Esophagus squamous epithelium (tissue), 4 donors: ENCODE results near the gene CELF2.

Experiments used
- POLR2A ChIP-seq, 4 donors: fragments of 450-650 bp; IDR thresholded peaks; one replicate each; pipeline ENCODE4 v1.6.1; 2017; ENCODE audit warnings: antibody characterized with exemption in 4 of 4, mild to moderate bottlenecking in 4 of 4, moderate library complexity in 3 of 4
- TF ChIP-seq, protein P1 (sequence below), 6 experiments: fragments of 450-650 bp in 4 of 6; fragments of 200-600 bp in 2 of 6; sonication (generic) in 2 of 6; IDR thresholded peaks; one replicate each; pipeline ENCODE4 v1.5.1; 2016 to 2019; ENCODE audit warnings: antibody characterized with exemption in 6 of 6, mild to moderate bottlenecking in 4 of 6, moderate library complexity in 4 of 6

DNA sequence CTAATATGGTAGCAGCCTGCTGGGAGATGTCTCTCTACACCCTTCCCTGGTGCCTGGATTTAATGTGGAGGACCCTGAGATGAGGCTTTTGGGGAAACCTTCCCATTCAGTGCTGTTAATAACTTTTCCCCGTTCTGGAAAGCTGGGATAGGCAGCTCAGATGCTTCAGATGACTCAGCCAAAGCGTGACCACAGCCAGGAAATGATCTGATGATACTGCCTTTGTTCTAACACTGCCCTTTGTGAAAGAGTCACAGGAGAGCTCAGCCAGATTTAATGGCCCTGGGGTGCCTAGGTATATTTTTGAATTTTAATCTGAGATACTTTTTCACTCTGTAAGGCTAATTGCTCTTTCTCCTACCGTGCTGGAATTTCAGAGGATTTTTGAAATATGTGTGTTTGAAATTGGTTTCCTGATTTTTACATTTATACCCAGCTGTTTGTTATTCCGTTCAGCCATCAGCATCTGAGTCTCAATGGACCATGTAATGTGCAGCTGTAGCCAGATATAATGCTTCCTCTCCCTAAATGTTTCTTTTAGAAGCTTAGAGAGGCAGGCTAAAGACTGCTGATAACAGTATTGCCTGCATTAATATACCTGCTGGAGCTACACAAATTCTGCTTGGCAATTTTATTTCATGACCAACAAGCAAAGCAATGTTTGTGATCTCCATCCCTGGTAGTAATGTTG, 17.8 kb downstream of the CELF2 start:
- TF ChIP-seq, protein P1, sequence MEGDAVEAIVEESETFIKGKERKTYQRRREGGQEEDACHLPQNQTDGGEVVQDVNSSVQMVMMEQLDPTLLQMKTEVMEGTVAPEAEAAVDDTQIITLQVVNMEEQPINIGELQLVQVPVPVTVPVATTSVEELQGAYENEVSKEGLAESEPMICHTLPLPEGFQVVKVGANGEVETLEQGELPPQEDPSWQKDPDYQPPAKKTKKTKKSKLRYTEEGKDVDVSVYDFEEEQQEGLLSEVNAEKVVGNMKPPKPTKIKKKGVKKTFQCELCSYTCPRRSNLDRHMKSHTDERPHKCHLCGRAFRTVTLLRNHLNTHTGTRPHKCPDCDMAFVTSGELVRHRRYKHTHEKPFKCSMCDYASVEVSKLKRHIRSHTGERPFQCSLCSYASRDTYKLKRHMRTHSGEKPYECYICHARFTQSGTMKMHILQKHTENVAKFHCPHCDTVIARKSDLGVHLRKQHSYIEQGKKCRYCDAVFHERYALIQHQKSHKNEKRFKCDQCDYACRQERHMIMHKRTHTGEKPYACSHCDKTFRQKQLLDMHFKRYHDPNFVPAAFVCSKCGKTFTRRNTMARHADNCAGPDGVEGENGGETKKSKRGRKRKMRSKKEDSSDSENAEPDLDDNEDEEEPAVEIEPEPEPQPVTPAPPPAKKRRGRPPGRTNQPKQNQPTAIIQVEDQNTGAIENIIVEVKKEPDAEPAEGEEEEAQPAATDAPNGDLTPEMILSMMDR (IDR thresholded peaks at IDR 0.05) = no peak
- TF ChIP-seq POLR2A (IDR thresholded peaks at IDR 0.05) = no peak
